Osteoblast (primary cell): ENCODE results near the gene GRIK2. TPM values are rescaled to one million over a fixed set of nuclear protein-coding genes. Genes with fewer than 3 reads are reported as not detected.

Experiments used
- DNase-seq: peaks from one replicate; pipeline ENCODE4 v3.0.0; 2011; ENCODE audit warnings: low spot score, mixed read lengths; ENCODE audit not compliant: insufficient read length; ENCODE audit errors: missing footprints
- H2AFZ ChIP-seq: 2 replicates; pipeline ENCODE4 v1.6.0; 2011; ENCODE audit warnings: mild to moderate bottlenecking, low read length
- H3K27ac ChIP-seq: 2 replicates; pipeline ENCODE4 v1.5.1; 2011; ENCODE audit warnings: mild to moderate bottlenecking, low read depth, low read length, moderate library complexity
- H3K27me3 ChIP-seq: 2 replicates; pipeline ENCODE4 v1.6.0; 2012; ENCODE audit warnings: mild to moderate bottlenecking, control low read depth, inconsistent platforms, low read length, moderate library complexity; ENCODE audit not compliant: insufficient read depth
- H3K36me3 ChIP-seq: 2 replicates; pipeline ENCODE4 v1.5.1; 2011; ENCODE audit warnings: mild to moderate bottlenecking, low read length, control low read depth, moderate library complexity; ENCODE audit not compliant: insufficient read depth
- H3K4me1 ChIP-seq: 2 replicates; pipeline ENCODE4 v1.5.1; 2011; ENCODE audit warnings: mild to moderate bottlenecking, low read length, control low read depth, moderate library complexity; ENCODE audit not compliant: insufficient read depth
- H3K4me2 ChIP-seq: 2 replicates; pipeline ENCODE4 v1.6.0; 2011; ENCODE audit warnings: mild to moderate bottlenecking, low read length; ENCODE audit not compliant: insufficient read depth
- H3K4me3 ChIP-seq: fragments of 200-600 bp; sonication (generic); 3 replicates; pipeline ENCODE4 v1.5.1; 2012; ENCODE audit warnings: mild to moderate bottlenecking, low read length, inconsistent platforms; ENCODE audit not compliant: insufficient read depth
- H3K79me2 ChIP-seq: 2 replicates; pipeline ENCODE4 v1.6.0; 2012; ENCODE audit warnings: mild to moderate bottlenecking, low read length, control low read depth, inconsistent platforms; ENCODE audit not compliant: insufficient read depth
- H3K9me3 ChIP-seq: 2 replicates; pipeline ENCODE4 v1.5.1; 2011; ENCODE audit warnings: low read depth, low read length, control low read depth
- H4K20me1 ChIP-seq: 2 replicates; pipeline ENCODE4 v1.6.0; 2012; ENCODE audit warnings: mild to moderate bottlenecking, low read length, control low read depth; ENCODE audit not compliant: insufficient read depth
- CTCF ChIP-seq: IDR thresholded peaks from 2 replicates; pipeline ENCODE4 v1.5.1; 2011; ENCODE audit warnings: mild to moderate bottlenecking, low read depth, low read length, moderate library complexity; ENCODE audit errors: extremely low read depth
- total RNA-seq: library from RNA; depleted of rRNA; stranded (reverse); fragments of >200 nt; gene quantifications from 2 replicates; pipeline ENCODE4 v1.2.3, GENCODE V29; 2012

The GRIK2 gene
- total RNA-seq, 1 donor: 0.72 TPM

DNA sequence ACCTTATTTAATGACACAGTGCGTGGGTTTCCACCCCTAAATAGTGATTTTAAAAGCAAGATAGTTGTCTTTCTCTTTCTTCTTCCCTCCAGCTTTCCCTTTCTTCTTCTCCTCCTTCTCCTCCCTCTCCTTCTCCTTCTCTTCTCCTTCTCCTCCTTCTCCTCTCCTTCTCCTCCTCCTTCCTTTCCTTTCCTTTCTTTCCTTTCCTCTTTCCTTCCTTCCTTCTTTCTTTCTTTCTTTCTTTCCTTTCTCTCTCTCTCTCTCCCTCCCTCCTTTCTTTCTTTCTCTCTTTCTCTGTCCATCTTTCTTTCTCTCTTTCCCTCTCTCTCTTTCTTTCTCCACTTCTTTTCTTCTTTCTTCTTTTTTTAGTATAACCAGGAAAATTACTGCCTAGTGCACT, 670.6 kb downstream of the GRIK2 start:
- Histone ChIP-seq H2AFZ (no peak overlapping the region), H3K9me3 (no peaks in the 10 kb centered on the region)

GRCh38 chr6:102066301-102066700, 672.8 kb downstream of the GRIK2 start:
- H3K79me2 ChIP-seq: no peaks in the 10 kb centered on the region
- no peak overlapping the region for H2AFZ ChIP-seq

More for the DNA sequence above, 670.6 kb downstream of the GRIK2 start:
- no peak overlapping the region for H3K27ac ChIP-seq
- H3K79me2 ChIP-seq: no peaks in the 10 kb centered on the region
- H3K36me3 ChIP-seq: no peaks in the 10 kb centered on the region
- no peak for TF ChIP-seq CTCF
- no peaks in the 10 kb centered on the region for H3K27me3 ChIP-seq
- H3K4me1 ChIP-seq: no peaks in the 10 kb centered on the region
- H3K4me3 ChIP-seq: no peak overlapping the region
- no peak overlapping the region for H3K4me2 ChIP-seq
- DNase-seq: no peak
- H4K20me1 ChIP-seq: no peaks in the 10 kb centered on the region

DNA sequence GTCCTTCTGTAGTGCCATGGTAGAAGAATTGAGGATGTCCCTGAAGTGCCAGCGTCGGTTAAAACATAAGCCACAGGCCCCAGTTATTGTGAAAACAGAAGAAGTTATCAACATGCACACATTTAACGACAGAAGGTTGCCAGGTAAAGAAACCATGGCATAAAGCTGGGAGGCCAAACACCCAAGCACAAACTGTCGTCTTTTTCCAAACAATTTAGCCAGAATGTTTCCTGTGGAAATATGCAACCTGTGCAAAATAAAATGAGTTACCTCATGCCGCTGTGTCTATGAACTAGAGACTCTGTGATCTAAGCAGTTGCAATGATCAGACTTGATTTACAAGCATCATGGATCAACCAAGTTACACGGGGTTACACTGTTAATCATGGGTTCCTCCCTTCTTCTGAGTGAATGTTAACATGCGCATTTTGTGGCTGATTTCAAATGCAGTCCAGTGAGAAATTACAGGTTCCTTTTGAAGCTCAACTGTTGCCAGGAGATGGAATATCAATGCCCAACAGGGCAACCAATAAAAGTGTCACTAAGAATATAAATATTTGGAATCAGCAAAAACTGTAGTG, 674.9 kb downstream of the GRIK2 start:
- Histone ChIP-seq H2AFZ (no peak overlapping the region), H3K4me3 (no peak overlapping the region), H3K9me3 (peaks cover 2% of the 10 kb centered on the region), H3K27me3 (no peaks in the 10 kb centered on the region), H3K4me1 (no peaks in the 10 kb centered on the region), H4K20me1 (no peaks in the 10 kb centered on the region), H3K27ac (no peak overlapping the region), H3K79me2 (no peaks in the 10 kb centered on the region), H3K4me2 (no peak overlapping the region), H3K36me3 (no peaks in the 10 kb centered on the region)
- no peak for TF ChIP-seq CTCF
- no peak for DNase-seq

More at GRCh38 chr6:102066301-102066700, 672.8 kb downstream of the GRIK2 start:
- Histone ChIP-seq H3K4me3 (no peak overlapping the region), H3K4me2 (no peak overlapping the region), H4K20me1 (no peaks in the 10 kb centered on the region), H3K9me3 (no peaks in the 10 kb centered on the region), H3K27me3 (no peaks in the 10 kb centered on the region), H3K36me3 (no peaks in the 10 kb centered on the region), H3K27ac (no peak overlapping the region), H3K4me1 (no peaks in the 10 kb centered on the region)
- TF ChIP-seq CTCF: no peak
- no peak for DNase-seq

DNA sequence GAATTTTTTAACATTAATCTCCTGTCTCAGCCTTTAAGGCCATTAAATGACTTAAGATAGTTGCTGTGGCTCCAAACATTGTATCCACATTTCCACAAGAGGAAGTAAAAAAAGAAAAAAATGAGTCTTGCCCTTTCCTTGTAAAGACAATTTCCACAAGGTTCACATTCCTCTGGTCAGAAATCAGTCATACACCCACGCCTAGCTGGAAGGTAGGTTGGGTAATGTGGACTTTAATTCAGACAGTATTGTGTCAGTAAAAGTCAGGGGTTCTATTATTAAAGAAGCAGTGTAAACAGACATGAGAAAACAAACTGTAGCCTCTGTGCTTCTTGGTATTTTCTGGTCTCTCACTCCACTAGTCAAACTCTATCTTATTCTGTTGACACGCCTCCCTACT, 682.0 kb downstream of the GRIK2 start:
- H3K79me2 ChIP-seq: no peaks in the 10 kb centered on the region
- H3K27ac ChIP-seq: no peak overlapping the region
- no peaks in the 10 kb centered on the region for H3K4me1 ChIP-seq
- no peaks in the 10 kb centered on the region for H3K27me3 ChIP-seq
- H3K4me3 ChIP-seq: no peak overlapping the region
- no peaks in the 10 kb centered on the region for H3K36me3 ChIP-seq
- no peak for DNase-seq
- no peak overlapping the region for H2AFZ ChIP-seq
- no peaks in the 10 kb centered on the region for H4K20me1 ChIP-seq
- TF ChIP-seq CTCF: no peak
- H3K9me3 ChIP-seq: peaks cover 7% of the 10 kb centered on the region
- H3K4me2 ChIP-seq: no peak overlapping the region
